Measurements from ENCODE around the gene FUT2. TPM values are rescaled to one million over a fixed set of nuclear protein-coding genes. Genes with fewer than 3 reads are reported as not detected.
A peak's percentile ranks its signal among the peaks of the same experiment; 100 is the strongest.
"Not testable (repeated sequence)": the region's sequence is repeated elsewhere in the genome, so short reads cannot be mapped to it uniquely, and the experiment has no call there.

The FUT2 gene
- total RNA-seq, 4 donors from 2014 or later, result 0.27 to 1.3 TPM; not detected in 2

DNA sequence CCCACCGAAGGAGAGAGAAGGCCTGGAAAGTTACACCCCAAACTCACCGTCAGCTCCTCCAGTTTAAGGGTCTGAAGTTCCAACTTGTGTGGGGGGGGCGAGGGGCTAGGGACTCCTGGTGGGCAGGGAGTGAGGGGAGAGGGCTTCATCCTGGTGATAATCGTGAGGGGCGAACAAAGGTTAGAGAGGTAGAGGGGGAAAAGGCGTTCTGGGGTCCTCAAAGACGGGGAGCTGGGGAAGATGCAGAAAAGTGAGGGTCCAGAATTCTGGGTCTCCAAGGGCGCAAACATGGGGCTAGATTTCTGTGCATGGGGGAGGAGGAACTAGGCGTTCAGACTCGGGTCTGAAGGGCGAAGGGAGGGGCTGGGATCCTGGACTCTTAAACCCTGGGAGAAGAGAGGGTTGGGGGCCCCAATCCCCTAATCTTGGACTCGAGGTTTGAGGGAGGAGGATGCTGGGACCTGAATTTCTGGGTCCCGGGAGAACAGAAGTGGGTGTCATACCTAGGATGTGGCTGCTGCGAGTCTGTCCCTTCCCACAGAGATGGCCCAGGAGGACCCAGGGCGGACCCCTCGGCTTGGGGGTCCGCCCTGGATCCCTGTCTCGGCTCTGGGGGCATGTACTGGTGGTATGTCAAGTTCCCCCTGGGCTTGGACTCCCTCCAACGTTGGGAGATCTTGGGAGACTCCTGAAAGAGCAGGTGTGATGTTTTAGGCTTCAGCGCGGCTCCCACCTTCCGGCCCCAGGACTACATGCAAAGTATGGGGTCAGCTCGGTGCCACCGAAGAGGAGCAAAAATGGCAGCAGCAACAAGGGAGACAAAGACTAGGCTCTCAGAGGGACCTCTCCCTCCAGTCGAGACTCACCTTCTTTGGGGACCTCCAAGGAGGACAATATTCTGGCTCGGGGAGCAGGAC, 19.2 kb downstream of the FUT2 start:
- Histone ChIP-seq H3K4me1 (peaks cover 25 to 49% of the 10 kb centered on the region in 2 donors), H3K9me3 (no peaks in the 10 kb centered on the region), H3K36me3 (no peaks in the 10 kb centered on the region), H3K27ac (peak overlapping the region; percentile 82 to 89 (median 85)), H3K27me3 (no peaks in the 10 kb centered on the region), H3K4me3 (replicated peaks in 1 of 3) (peak overlapping the region in 2 of 3 donors; percentile 35 to 40)
- WGBS, 2 donors, result 59 to 64% methylated on average over 21 to 25 of the region's 26 CpGs
- no peak for DNase-seq
- intact Hi-C loops (cut with DNase I), result loop anchor here (5.0 kb wide), 1 partner anchor 38 kb away; no protein-coding TSS in a partner anchor
- TF ChIP-seq, protein P1, sequence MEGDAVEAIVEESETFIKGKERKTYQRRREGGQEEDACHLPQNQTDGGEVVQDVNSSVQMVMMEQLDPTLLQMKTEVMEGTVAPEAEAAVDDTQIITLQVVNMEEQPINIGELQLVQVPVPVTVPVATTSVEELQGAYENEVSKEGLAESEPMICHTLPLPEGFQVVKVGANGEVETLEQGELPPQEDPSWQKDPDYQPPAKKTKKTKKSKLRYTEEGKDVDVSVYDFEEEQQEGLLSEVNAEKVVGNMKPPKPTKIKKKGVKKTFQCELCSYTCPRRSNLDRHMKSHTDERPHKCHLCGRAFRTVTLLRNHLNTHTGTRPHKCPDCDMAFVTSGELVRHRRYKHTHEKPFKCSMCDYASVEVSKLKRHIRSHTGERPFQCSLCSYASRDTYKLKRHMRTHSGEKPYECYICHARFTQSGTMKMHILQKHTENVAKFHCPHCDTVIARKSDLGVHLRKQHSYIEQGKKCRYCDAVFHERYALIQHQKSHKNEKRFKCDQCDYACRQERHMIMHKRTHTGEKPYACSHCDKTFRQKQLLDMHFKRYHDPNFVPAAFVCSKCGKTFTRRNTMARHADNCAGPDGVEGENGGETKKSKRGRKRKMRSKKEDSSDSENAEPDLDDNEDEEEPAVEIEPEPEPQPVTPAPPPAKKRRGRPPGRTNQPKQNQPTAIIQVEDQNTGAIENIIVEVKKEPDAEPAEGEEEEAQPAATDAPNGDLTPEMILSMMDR (IDR thresholded peaks at IDR 0.05), result no peak
- no peak for TF ChIP-seq POLR2A (IDR thresholded peaks at IDR 0.05)

DNA sequence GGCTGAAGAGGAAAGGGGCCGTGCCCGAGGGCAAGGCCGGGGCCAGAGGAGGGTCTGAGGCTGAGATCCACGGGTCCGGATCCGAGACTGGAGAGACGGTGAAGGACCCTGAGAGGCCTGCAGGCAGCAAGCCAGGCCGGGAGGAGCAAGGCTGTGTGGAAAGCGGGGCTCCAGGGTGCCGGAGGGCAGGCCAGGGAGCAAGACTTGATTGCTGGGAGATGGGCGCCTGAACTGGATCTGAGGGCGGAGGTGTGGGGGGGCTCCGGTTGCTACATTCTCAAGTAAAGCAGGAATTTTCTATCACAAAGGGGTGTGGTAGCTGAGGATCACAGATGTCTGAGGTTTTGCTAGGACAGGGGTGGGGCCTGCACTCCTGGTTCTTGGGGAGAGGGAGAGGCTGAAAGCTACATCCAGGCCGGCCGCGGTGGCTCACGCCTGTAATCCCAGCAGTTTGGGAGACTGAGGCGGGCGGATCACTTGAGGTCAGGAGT, 20.0 kb downstream of the FUT2 start:
- no peak for TF ChIP-seq POLR2A (IDR thresholded peaks at IDR 0.05)
- TF ChIP-seq, protein P1 (IDR thresholded peaks at IDR 0.05), result no peak
- Histone ChIP-seq H3K4me3 (replicated peaks in 1 of 3) (no peak overlapping the region), H3K4me1 (peaks cover 25 to 49% of the 10 kb centered on the region in 2 donors), H3K27ac (peak overlapping the region in 1 of 3 donors; percentile 82), H3K36me3 (no peaks in the 10 kb centered on the region), H3K27me3 (no peaks in the 10 kb centered on the region), H3K9me3 (no peaks in the 10 kb centered on the region)
- intact Hi-C loops (cut with DNase I), result no loop called here
- 56% methylated on average over 12 to 14 of the region's 19 CpGs for WGBS, 2 donors
- DNase-seq, result no peak

DNA sequence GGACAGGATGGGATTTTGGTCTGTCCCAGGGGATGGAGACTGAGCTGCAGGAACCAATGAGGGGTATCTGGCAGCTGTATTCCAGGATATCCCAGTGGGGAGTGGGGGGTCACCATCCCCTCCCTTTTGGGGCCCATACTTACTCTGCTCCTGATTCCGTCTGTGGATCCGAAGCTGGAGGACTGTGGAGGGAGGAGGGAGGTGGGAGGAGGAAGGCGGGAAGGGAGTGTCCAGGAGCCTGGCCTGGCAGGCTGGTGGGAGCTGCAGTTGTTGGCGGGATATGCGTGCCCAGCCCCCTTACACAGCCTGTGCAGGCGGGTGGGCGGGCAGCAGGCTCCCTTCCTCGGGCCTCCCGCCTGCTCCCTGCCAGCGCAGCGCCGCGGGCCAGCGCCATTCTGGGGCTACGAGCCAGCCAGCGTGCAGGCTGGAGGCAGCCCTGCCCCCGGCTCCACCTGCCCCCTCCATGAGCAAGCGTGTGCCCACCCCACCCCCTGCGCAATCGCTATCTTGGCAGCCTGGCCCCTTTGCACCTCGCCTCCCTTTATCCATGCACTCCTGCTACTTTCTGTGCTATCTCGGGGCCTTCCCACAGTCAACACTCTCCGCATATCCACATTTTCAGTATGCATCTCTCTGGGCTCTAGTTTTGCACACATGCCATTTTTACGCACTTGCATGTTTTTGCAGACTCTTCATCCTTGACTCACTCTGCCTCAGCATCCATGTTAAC, 21.0 kb downstream of the FUT2 start:
- H3K36me3 ChIP-seq, result no peaks in the 10 kb centered on the region
- no peaks in the 10 kb centered on the region for H3K27me3 ChIP-seq
- DNase-seq, result no peak
- H3K4me3 ChIP-seq (replicated peaks in 1 of 3), result peak overlapping the region in 1 of 3 donors; percentile 12
- WGBS, 2 donors, result 17 to 19% methylated on average over 13 to 22 of the region's 24 CpGs
- intact Hi-C loops (cut with DNase I), result no loop called here
- H3K27ac ChIP-seq, result peak overlapping the region in 2 of 3 donors; percentile 45 to 52
- TF ChIP-seq, protein P1 (IDR thresholded peaks at IDR 0.05), result no peak
- TF ChIP-seq POLR2A (IDR thresholded peaks at IDR 0.05), result no peak
- peaks cover 25 to 52% of the 10 kb centered on the region in 2 donors for H3K4me1 ChIP-seq
- H3K9me3 ChIP-seq, result no peaks in the 10 kb centered on the region

DNA sequence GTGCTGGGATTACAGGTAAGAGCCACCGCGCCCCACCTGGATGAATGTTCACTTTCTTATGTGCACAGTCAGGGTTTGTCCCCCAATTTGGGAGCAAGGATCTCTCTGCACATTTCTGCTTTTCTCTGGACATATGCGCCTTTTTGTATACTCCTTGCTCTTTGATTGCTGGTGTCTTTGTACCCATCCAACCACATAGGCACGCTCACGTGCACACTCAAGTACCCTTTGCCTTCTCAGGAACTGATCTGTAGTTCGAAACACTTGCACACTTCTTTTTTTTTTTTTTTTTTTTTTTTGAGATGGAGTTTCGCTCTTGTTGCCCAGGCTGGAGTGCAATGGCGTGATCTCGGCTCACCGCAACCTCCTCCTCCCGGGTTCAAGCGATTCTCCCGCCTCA, 22.3 kb downstream of the FUT2 start:
- intact Hi-C loops (cut with DNase I); H3K27ac ChIP-seq; H3K4me3 ChIP-seq (replicated peaks in 1 of 3); H3K27me3 ChIP-seq; H3K36me3 ChIP-seq; H3K9me3 ChIP-seq: not testable (repeated sequence)
- DNase-seq, result peak; percentile 66 to 70
- 51 to 58% methylated on average over 13 of the region's 13 CpGs for WGBS, 2 donors
- peaks cover 25 to 47% of the 10 kb centered on the region in 2 donors for H3K4me1 ChIP-seq

DNA sequence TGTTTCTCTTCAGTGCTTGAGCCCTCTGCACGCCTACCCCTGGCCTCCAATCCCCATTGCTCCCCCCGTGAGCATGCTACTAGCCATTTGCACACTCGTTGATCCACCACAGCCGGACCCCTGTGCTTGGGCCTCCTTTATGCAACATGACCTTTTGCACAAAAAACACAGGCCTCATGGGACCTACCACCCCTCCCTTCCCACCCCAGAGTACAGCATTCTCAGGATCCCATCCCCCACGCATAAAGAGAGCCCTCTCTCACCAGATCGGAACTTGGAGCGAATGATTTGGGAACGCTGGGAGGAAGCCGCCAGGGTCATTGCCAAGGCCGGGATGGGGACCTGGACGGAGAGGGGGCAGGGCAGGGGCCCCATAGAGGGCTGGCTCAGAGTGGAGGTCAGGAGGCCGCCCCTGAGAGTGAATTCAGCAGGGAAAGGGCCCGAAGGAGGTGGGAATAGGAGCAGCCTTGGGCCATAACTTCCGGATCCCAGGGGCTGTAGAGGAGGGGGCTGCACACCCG, 23.0 kb downstream of the FUT2 start:
- H3K4me1 ChIP-seq, result peaks cover 25 to 43% of the 10 kb centered on the region in 2 donors
- TF ChIP-seq POLR2A (IDR thresholded peaks at IDR 0.05), result no peak
- TF ChIP-seq, protein P1 (IDR thresholded peaks at IDR 0.05), result no peak
- no peak for DNase-seq
- intact Hi-C loops (cut with DNase I), result no loop called here
- no peaks in the 10 kb centered on the region for H3K9me3 ChIP-seq
- H3K4me3 ChIP-seq (replicated peaks in 1 of 3), result no peak overlapping the region
- H3K36me3 ChIP-seq, result no peaks in the 10 kb centered on the region
- H3K27me3 ChIP-seq, result no peaks in the 10 kb centered on the region
- H3K27ac ChIP-seq, result peak overlapping the region in 1 of 3 donors; percentile 24
- WGBS, 2 donors, result 46 to 63% methylated on average over 11 to 15 of the region's 15 CpGs

Data from thyroid gland (tissue), 4 donors.